Spleen (tissue), 7 donors: ENCODE measurements around the gene MRPL37.
"Not testable (repeated sequence)": the region's sequence is repeated elsewhere in the genome, so short reads cannot be mapped to it uniquely, and the experiment has no call there.

Experiments
- POLR2AphosphoS5 ChIP-seq, 3 donors: sonication (generic); formaldehyde crosslinking; IDR thresholded peaks; one replicate each; pipeline ENCODE4 v1.5.1; 2017; ENCODE audit warnings: antibody characterized with exemption in 3 of 3
- TF ChIP-seq, protein P1 (sequence below), 11 experiments: fragments of 200-600 bp in 7 of 11; fragments of 450-650 bp in 4 of 11; sonication (generic) in 4 of 11; IDR thresholded peaks in 8 of 11; conservative IDR thresholded peaks in 3 of 11; 1 replicate in 7 of 11; 2 replicates in 4 of 11; pipeline versions ENCODE4 v1.4.0 to v1.8.0; 2016 to 2021; ENCODE audit warnings: antibody characterized with exemption in 11 of 11, inconsistent platforms in 4 of 11, mild to moderate bottlenecking in 1 of 11
- donor health status: DM: no; HTN: no; CAD: no; lungs with moderate emphysema.
- donor health status: DM: no; HTN: no; CAD: no.
- donor health status: DM: no; HTN: no; CAD: no.

DNA sequence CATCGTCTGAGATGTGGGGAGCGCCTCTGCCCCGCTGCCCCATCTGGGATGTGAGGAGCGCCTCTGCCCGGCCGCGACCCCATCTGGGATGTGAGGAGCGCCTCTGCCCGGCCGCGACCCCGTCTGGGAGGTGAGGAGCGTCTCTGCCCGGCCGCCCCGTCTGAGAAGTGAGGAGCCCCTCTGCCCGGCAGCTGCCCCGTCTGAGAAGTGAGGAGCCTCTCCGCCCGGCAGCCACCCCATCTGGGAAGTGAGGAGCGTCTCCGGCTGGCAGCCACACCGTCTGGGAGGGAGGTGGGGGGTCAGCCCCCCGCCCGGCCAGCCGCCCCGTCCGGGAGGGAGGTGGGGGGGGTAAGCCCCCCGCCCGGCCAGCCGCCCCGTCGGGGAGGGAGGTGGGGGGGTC, 33.2 kb downstream of the MRPL37 start:
- TF ChIP-seq POLR2AphosphoS5 (IDR thresholded peaks at IDR 0.05) = not testable (repeated sequence)
- TF ChIP-seq, protein P1, sequence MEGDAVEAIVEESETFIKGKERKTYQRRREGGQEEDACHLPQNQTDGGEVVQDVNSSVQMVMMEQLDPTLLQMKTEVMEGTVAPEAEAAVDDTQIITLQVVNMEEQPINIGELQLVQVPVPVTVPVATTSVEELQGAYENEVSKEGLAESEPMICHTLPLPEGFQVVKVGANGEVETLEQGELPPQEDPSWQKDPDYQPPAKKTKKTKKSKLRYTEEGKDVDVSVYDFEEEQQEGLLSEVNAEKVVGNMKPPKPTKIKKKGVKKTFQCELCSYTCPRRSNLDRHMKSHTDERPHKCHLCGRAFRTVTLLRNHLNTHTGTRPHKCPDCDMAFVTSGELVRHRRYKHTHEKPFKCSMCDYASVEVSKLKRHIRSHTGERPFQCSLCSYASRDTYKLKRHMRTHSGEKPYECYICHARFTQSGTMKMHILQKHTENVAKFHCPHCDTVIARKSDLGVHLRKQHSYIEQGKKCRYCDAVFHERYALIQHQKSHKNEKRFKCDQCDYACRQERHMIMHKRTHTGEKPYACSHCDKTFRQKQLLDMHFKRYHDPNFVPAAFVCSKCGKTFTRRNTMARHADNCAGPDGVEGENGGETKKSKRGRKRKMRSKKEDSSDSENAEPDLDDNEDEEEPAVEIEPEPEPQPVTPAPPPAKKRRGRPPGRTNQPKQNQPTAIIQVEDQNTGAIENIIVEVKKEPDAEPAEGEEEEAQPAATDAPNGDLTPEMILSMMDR (IDR thresholded peaks at IDR 0.05 in 8 of 11, conservative IDR thresholded peaks at IDR 0.05 in 3 of 11) = not testable (repeated sequence)
